GM12878 (cell line): ENCODE results near the gene TMPRSS7. TPM values are rescaled to one million over a fixed set of nuclear protein-coding genes. Genes with fewer than 3 reads are reported as not detected.

Experiments used
- ATAC-seq: fragments of 200-7000 bp; cut with Tn5 transposase; 3 replicates; pipeline ENCODE4 v1.9.1; 2020; ENCODE audit warnings: mild to moderate bottlenecking, moderate library complexity
- BruUV-seq: library from RNA; stranded (reverse); fragments of 400-500 nt; replicated peaks from 2 replicates; lab custom pipeline; 2021; lab: Mats Ljungman, UMichigan
- CTCF ChIA-PET: fragments of 300-600 bp; sonication (Branson Sonifier 250); formaldehyde crosslinking; extraction: SDS; loops from one replicate; lab custom pipeline; 2021; ENCODE audit warnings: inconsistent platforms; lab: Yijun Ruan, JAX
- POLR2A ChIA-PET: fragments of 350-600 bp; formaldehyde crosslinking; extraction: SDS; loops from one replicate; lab custom pipeline; 2021; ENCODE audit warnings: inconsistent platforms; lab: Charles Lee
- RAD21 ChIA-PET: fragments of 300-600 bp; sonication (Branson Sonifier 250); formaldehyde crosslinking; loops from one replicate; lab custom pipeline; 2023; ENCODE audit warnings: antibody characterized with exemption; ENCODE audit not compliant: unreplicated experiment; lab: Charles Lee
- SMC1A ChIA-PET: fragments of 300-600 bp; sonication (Branson Sonifier 250); formaldehyde crosslinking; loops from one replicate; lab custom pipeline; 2023; ENCODE audit not compliant: unreplicated experiment, uncharacterized antibody; lab: Charles Lee
- DNase-seq: peaks from one replicate; pipeline ENCODE4 v3.0.0-alpha.2; 2011; ENCODE audit warnings: low read depth, low spot score
- FAIRE-seq: peaks from 3 replicates; lab custom pipeline; 2011; peaks lifted over from hg19 to GRCh38; lab: Jason Lieb, UNC
- H2AFZ ChIP-seq: 2 replicates; pipeline ENCODE4 v1.6.0; 2011; ENCODE audit warnings: low read depth, low read length, control low read depth; ENCODE audit not compliant: control insufficient read depth
- H3K27ac ChIP-seq: 2 replicates; pipeline ENCODE4 v1.5.1; 2011; ENCODE audit warnings: control low read depth; ENCODE audit not compliant: control insufficient read depth, insufficient read depth
- H3K27me3 ChIP-seq, 2 experiments: replicated peaks in 1 of 2; 2 replicates each; pipeline versions ENCODE4 v1.6.0 to v1.6.1; 2011; ENCODE audit warnings: low read length in 1 of 2; ENCODE audit not compliant: control insufficient read depth in 2 of 2, insufficient read depth in 2 of 2
- H3K36me3 ChIP-seq, 2 experiments: 2 replicates each; pipeline ENCODE4 v1.5.1; 2011; ENCODE audit warnings: low read length in 1 of 2; ENCODE audit not compliant: control insufficient read depth in 2 of 2, insufficient read depth in 2 of 2
- H3K4me1 ChIP-seq: 2 replicates; pipeline ENCODE4 v1.6.1; 2011; ENCODE audit warnings: mild to moderate bottlenecking, low read length, moderate library complexity, mixed read lengths; ENCODE audit not compliant: control insufficient read depth, insufficient read depth
- H3K4me2 ChIP-seq: 2 replicates; pipeline ENCODE4 v1.6.0; 2011; ENCODE audit warnings: control low read depth; ENCODE audit not compliant: control insufficient read depth, insufficient read depth
- H3K4me3 ChIP-seq: fragments of 200-600 bp; sonication (generic); 2 replicates; pipeline ENCODE4 v1.5.1; 2016
- H3K79me2 ChIP-seq: 2 replicates; pipeline ENCODE4 v1.6.0; 2011; ENCODE audit warnings: low read length; ENCODE audit not compliant: control insufficient read depth, insufficient read depth
- H3K9ac ChIP-seq: 2 replicates; pipeline ENCODE4 v1.8.0; 2011; ENCODE audit warnings: low read length, control low read depth, mixed read lengths; ENCODE audit not compliant: control insufficient read depth, insufficient read depth
- H3K9me3 ChIP-seq: replicated peaks from 3 replicates; pipeline ENCODE4 v1.5.1; 2011; ENCODE audit warnings: mild to moderate bottlenecking, low read length; ENCODE audit not compliant: control insufficient read depth, insufficient read depth
- H4K20me1 ChIP-seq: 2 replicates; pipeline ENCODE4 v1.6.0; 2011; ENCODE audit not compliant: control insufficient read depth, insufficient read depth
- ATF7 ChIP-seq: fragments of 450-650 bp; IDR thresholded peaks from 2 replicates; pipeline ENCODE4 v1.6.1; 2016; ENCODE audit warnings: low read depth, mild to moderate bottlenecking
- IKZF1 ChIP-seq: fragments of 450-650 bp; conservative IDR thresholded peaks from 2 replicates; pipeline ENCODE4 v1.6.1; 2017; ENCODE audit warnings: antibody characterized with exemption, mild to moderate bottlenecking
- NFXL1 ChIP-seq: fragments of 450-650 bp; IDR thresholded peaks from 2 replicates; pipeline ENCODE4 v1.6.1; 2017; ENCODE audit warnings: antibody characterized with exemption, mild to moderate bottlenecking, borderline replicate concordance
- NR2C1 ChIP-seq: fragments of 450-650 bp; IDR thresholded peaks from 2 replicates; pipeline ENCODE4 v1.6.1; 2017; ENCODE audit warnings: antibody characterized with exemption, mild to moderate bottlenecking, moderate library complexity
- NRF1 ChIP-seq: conservative IDR thresholded peaks from 2 replicates; pipeline ENCODE4 v1.6.1; 2011; ENCODE audit warnings: mild to moderate bottlenecking, low read depth, low read length, improper control_type of control experiment
- PAX5 ChIP-seq: IDR thresholded peaks from 2 replicates; pipeline ENCODE4 v1.6.1; 2011; ENCODE audit warnings: low read depth, low read length, borderline replicate concordance
- SMAD5 ChIP-seq: IDR thresholded peaks from 2 replicates; pipeline ENCODE4 v1.6.1; 2016; ENCODE audit warnings: antibody characterized with exemption, low read depth
- SMC3 ChIP-seq: IDR thresholded peaks from 2 replicates; pipeline ENCODE4 v1.6.1; 2011; ENCODE audit warnings: low read length, improper control_type of control experiment, borderline replicate concordance
- ZNF384 ChIP-seq: IDR thresholded peaks from 2 replicates; pipeline ENCODE4 v1.6.1; 2012; ENCODE audit warnings: low read depth, mild to moderate bottlenecking, low read length, improper control_type of control experiment, borderline replicate concordance
- WGBS: methylation state at CpG from one replicate; pipeline ENCODE4 v1.1.6; 2016; ENCODE audit warnings: low lambda C conversion rate; ENCODE audit not compliant: insufficient replicate concordance, insufficient coverage; ENCODE audit errors: missing lambda C conversion rate; 5-methylcytosine and 5-hydroxymethylcytosine counted together
- in situ Hi-C: fragments of 300-500 bp; cut with MboI; formaldehyde crosslinking; loops from 9 replicates; pipeline ENCODE4 v1.14.3; 2018; ENCODE audit warnings: mixed read lengths
- intact Hi-C: fragments of 100-400 bp; cut with micrococcal nuclease; formaldehyde crosslinking; loops from one replicate; pipeline ENCODE4 v1.14.2; 2022; ENCODE audit not compliant: unreplicated experiment
- polyA plus RNA-seq, 11 experiments: library from polyadenylated mRNA; depleted of rRNA in 4 of 11; unstranded in 6 of 11; stranded (reverse) in 5 of 11; fragments of >200 nt; fragmentation: Nextera tagmentation in 4 of 11; fragmentation: Illumina TruSeq in 1 of 11; extraction: Ambion mirVana in 4 of 11; extraction: Trizol in 1 of 11; gene quantifications; 1 replicate in 1 of 11; 2 replicates in 10 of 11; pipeline versions ENCODE4 v1.2.1 to v1.2.3, GENCODE V29; 2011 to 2016; ENCODE audit warnings: inconsistent platforms in 2 of 11, missing spikeins in 2 of 11, low read depth in 1 of 11
- total RNA-seq, 4 experiments: library from RNA; depleted of rRNA in 3 of 4; stranded (reverse); fragments of >200 nt in 3 of 4; fragmentation: Illumina TruSeq in 1 of 4; extraction: Trizol in 1 of 4; gene quantifications; 2 replicates each; pipeline versions ENCODE4 v1.2.1 to v1.2.3, GENCODE V29; 2013 to 2021
- TF ChIP-seq, protein P1 (sequence below): fragments of 150-350 bp; IDR thresholded peaks from 2 replicates; pipeline ENCODE4 v1.6.1; 2016; ENCODE audit warnings: low read depth, low read length
- TF ChIP-seq, protein P2 (sequence below): IDR thresholded peaks from 2 replicates; pipeline ENCODE4 v1.6.1; 2011; ENCODE audit warnings: low read depth, low read length, improper control_type of control experiment, borderline replicate concordance

The TMPRSS7 gene
- total and polyA plus RNA-seq, 10 of the 15 experiments (the other 5 are each of a cell fraction or from before 2014, with no cell fraction given), result 0.03 TPM; not detected in 9

DNA sequence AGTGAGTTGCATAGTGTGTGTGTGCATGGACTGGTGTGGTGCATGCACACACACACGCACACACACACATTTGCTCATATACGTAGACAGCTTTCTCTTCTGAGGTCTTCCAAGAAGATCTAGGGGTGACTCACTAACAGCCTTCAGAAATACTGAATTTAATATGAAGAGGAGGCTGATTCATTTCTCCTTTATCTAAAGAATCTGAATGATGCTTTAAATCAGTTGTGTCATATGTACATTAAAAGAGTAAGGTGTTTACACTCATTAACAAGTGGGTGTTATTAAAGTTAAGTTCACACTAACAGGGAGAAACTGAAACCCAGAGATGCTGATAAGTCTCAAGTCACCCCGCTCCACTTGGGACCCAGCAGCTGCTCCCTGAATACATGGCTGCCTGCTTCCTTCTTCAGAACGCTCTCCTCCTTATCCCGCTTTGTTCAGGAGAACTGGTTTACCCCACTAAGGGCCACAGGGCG is 22.0 kb downstream of the TMPRSS7 start:
- 68% methylated on average over 6 of the region's 6 CpGs for WGBS
- CTCF ChIA-PET, result interaction anchor here (0.6 to 1.3 kb wide), 3 partner anchors 18 to 67 kb away, joined by 3 read pairs; no protein-coding TSS in a partner anchor
- H3K4me2 ChIP-seq, result no peak overlapping the region
- no peak overlapping the region for H2AFZ ChIP-seq
- no peaks in the 10 kb centered on the region for H4K20me1 ChIP-seq
- ATAC-seq (no peak), DNase-seq (no peak)
- BruUV-seq, result no TSS peak
- H3K27me3 ChIP-seq, result no peaks in the 10 kb centered on the region
- in situ Hi-C loops (no loop called here), intact Hi-C loops (no loop called here)
- no peaks in the 10 kb centered on the region for H3K4me1 ChIP-seq
- no peak overlapping the region for H3K27ac ChIP-seq
- H3K9ac ChIP-seq, result no peak overlapping the region
- H3K36me3 ChIP-seq, result no peaks in the 10 kb centered on the region
- no peaks in the 10 kb centered on the region for H3K9me3 ChIP-seq
- SMC1A ChIA-PET, result interaction anchor here (1.2 kb wide), 1 partner anchor 23 kb away, joined by 3 read pairs; no protein-coding TSS in a partner anchor
- no peaks in the 10 kb centered on the region for H3K79me2 ChIP-seq
- RAD21 ChIA-PET, result no interaction called here
- POLR2A ChIA-PET, result no interaction called here
- TF ChIP-seq, protein P1, sequence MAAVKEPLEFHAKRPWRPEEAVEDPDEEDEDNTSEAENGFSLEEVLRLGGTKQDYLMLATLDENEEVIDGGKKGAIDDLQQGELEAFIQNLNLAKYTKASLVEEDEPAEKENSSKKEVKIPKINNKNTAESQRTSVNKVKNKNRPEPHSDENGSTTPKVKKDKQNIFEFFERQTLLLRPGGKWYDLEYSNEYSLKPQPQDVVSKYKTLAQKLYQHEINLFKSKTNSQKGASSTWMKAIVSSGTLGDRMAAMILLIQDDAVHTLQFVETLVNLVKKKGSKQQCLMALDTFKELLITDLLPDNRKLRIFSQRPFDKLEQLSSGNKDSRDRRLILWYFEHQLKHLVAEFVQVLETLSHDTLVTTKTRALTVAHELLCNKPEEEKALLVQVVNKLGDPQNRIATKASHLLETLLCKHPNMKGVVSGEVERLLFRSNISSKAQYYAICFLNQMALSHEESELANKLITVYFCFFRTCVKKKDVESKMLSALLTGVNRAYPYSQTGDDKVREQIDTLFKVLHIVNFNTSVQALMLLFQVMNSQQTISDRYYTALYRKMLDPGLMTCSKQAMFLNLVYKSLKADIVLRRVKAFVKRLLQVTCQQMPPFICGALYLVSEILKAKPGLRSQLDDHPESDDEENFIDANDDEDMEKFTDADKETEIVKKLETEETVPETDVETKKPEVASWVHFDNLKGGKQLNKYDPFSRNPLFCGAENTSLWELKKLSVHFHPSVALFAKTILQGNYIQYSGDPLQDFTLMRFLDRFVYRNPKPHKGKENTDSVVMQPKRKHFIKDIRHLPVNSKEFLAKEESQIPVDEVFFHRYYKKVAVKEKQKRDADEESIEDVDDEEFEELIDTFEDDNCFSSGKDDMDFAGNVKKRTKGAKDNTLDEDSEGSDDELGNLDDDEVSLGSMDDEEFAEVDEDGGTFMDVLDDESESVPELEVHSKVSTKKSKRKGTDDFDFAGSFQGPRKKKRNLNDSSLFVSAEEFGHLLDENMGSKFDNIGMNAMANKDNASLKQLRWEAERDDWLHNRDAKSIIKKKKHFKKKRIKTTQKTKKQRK, result no peak
- TF ChIP-seq SMAD5, result no peak
- TF ChIP-seq, protein P2, sequence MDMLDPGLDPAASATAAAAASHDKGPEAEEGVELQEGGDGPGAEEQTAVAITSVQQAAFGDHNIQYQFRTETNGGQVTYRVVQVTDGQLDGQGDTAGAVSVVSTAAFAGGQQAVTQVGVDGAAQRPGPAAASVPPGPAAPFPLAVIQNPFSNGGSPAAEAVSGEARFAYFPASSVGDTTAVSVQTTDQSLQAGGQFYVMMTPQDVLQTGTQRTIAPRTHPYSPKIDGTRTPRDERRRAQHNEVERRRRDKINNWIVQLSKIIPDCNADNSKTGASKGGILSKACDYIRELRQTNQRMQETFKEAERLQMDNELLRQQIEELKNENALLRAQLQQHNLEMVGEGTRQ, result no peak
- TF ChIP-seq NRF1, result no peak
- TF ChIP-seq NR2C1, result no peak
- TF ChIP-seq NFXL1, result no peak
- TF ChIP-seq IKZF1, result no peak
- no peak for TF ChIP-seq PAX5
- no peak for TF ChIP-seq ZNF384
- no peak for TF ChIP-seq ATF7
- no peak for TF ChIP-seq SMC3
- TF ChIP-seq, all 136 proteins: peak for 0
- FAIRE-seq, result no peak
- no peak overlapping the region for H3K4me3 ChIP-seq
